Central memory CD8-positive, alpha-beta T cell (primary cell): Measurements from ENCODE around the gene SLC17A5.
A peak's percentile ranks its signal among the peaks of the same experiment; 100 is the strongest.
"Not testable (repeated sequence)": the region's sequence is repeated elsewhere in the genome, so short reads cannot be mapped to it uniquely, and the experiment has no call there.

Experiments
- ATAC-seq: fragments of 150-1000 bp; cut with Tn5 transposase; replicated peaks from 2 replicates; pipeline ENCODE4 v1.10.0; 2022; ENCODE audit warnings: mild to moderate bottlenecking, moderate FRiP score, moderate number of reproducible peaks; ENCODE audit not compliant: poor library complexity, severe bottlenecking; ENCODE audit errors: extremely low read depth
- DNase-seq, 2 donors: peaks; one replicate each; pipeline ENCODE4 v3.0.0; 2021; ENCODE audit warnings: low spot score in 2 of 2
- H3K27ac Mint-ChIP-seq: one replicate; pipeline ENCODE4 v1.8.0; 2022; ENCODE audit warnings: low read depth, mild to moderate bottlenecking, moderate library complexity, mixed read lengths
- H3K27me3 Mint-ChIP-seq: one replicate; pipeline ENCODE4 v1.8.0; 2022; ENCODE audit warnings: mixed read lengths
- H3K36me3 Mint-ChIP-seq: one replicate; pipeline ENCODE4 v1.8.0; 2022; ENCODE audit warnings: mild to moderate bottlenecking, moderate library complexity, mixed read lengths; ENCODE audit not compliant: insufficient read depth
- H3K4me1 Mint-ChIP-seq: one replicate; pipeline ENCODE4 v1.8.0; 2022; ENCODE audit warnings: mixed read lengths
- H3K4me3 Mint-ChIP-seq: one replicate; pipeline ENCODE4 v1.8.0; 2022; ENCODE audit warnings: mild to moderate bottlenecking, moderate library complexity, mixed read lengths
- H3K9me3 Mint-ChIP-seq: one replicate; pipeline ENCODE4 v1.8.0; 2022; ENCODE audit warnings: mixed read lengths

Gene SLC17A5

DNA sequence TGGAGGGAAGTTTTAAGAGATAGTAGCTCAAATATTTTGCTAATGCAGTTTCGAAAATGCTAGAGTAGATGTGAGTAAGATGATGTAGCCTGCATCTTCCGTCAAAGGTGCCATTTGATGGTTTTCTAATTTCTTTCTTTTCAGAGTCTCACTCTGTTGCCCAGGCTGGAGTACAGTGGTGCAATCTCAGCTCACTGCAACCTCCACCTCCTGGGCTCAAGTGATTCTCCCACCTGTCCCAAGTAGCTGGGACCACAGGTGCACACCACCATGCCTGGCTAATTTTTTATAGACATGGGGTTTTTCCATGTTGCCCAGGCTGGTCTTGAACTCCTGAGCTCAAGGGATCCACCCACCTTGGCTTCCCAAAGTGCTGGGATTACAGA lies 87.3 kb downstream of the SLC17A5 start:
- not testable (repeated sequence) for H3K27me3 Mint-ChIP-seq, DNase-seq, ATAC-seq, H3K27ac Mint-ChIP-seq, H3K4me3 Mint-ChIP-seq, H3K9me3 Mint-ChIP-seq, H3K36me3 Mint-ChIP-seq, H3K4me1 Mint-ChIP-seq

DNA sequence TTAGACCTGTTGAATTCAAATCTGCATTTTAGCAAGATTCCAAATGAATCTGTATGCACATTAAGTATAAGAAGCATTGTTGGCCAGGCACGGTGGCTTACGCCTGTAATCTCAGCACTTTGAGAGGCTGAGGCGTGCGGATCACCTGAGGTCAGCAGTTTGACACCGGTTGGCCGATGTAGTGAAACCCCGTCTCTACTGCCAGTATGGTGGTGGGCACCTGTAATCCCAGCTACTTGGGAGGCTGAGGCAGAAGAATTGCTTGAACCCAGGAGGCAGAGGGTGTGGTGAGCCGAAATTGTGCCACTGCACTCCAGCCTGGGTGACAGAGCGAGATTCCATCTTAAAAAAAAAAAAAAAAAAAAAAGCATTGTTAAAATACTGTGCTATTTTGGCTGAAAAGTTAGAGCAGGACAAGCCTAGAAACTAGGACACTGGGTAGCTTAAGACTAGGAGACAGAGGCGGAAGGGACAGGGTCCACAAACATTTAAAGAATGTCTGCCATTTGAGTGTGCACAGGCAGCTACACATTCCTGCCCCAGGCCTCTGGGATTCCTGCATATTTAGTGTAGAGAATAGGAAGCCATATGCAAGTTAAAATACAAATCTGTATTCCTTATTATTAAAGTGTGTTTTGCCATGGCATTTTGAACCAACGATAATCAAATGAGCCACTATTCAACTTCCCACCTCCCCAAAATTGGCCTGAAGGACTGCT lies 87.9 kb downstream of the SLC17A5 start:
- ATAC-seq (no peak), DNase-seq (no peak)
- Mint-ChIP-seq H3K36me3 (peaks cover 2% of the 10 kb centered on the region), H3K27ac (no peak overlapping the region), H3K27me3 (no peaks in the 10 kb centered on the region), H3K9me3 (no peaks in the 10 kb centered on the region), H3K4me1 (no peaks in the 10 kb centered on the region), H3K4me3 (no peak overlapping the region)

GRCh38 chr6:73564578-73565345 lies 89.0 kb downstream of the SLC17A5 start:
- no peaks in the 10 kb centered on the region for H3K4me1 Mint-ChIP-seq
- no peak overlapping the region for H3K4me3 Mint-ChIP-seq
- H3K9me3 Mint-ChIP-seq = no peaks in the 10 kb centered on the region
- DNase-seq (no peak), ATAC-seq (no peak)
- no peaks in the 10 kb centered on the region for H3K27me3 Mint-ChIP-seq
- no peak overlapping the region for H3K27ac Mint-ChIP-seq
- H3K36me3 Mint-ChIP-seq = peaks cover 2% of the 10 kb centered on the region

- H3K4me3 Mint-ChIP-seq = no peak overlapping the region
- DNase-seq (no peak), ATAC-seq (no peak)
- H3K27me3 Mint-ChIP-seq = no peaks in the 10 kb centered on the region
- no peaks in the 10 kb centered on the region for H3K4me1 Mint-ChIP-seq
- H3K27ac Mint-ChIP-seq = no peak overlapping the region
- H3K36me3 Mint-ChIP-seq = peaks cover 2% of the 10 kb centered on the region
- H3K9me3 Mint-ChIP-seq = no peaks in the 10 kb centered on the region
Measured at GRCh38 chr6:73562558-73562957, 91.2 kb downstream of the SLC17A5 start.

GRCh38 chr6:73560853-73561407 lies 92.9 kb downstream of the SLC17A5 start:
- H3K9me3 Mint-ChIP-seq = no peaks in the 10 kb centered on the region
- H3K27me3 Mint-ChIP-seq = no peaks in the 10 kb centered on the region
- DNase-seq (no peak), ATAC-seq (no peak)
- no peaks in the 10 kb centered on the region for H3K36me3 Mint-ChIP-seq
- H3K4me1 Mint-ChIP-seq = no peaks in the 10 kb centered on the region
- H3K27ac Mint-ChIP-seq = no peak overlapping the region
- H3K4me3 Mint-ChIP-seq = no peak overlapping the region

GRCh38 chr6:73560182-73560732 lies 93.5 kb downstream of the SLC17A5 start:
- no peak for ATAC-seq
- H3K27ac Mint-ChIP-seq = no peak overlapping the region
- no peak for DNase-seq
- H3K4me3 Mint-ChIP-seq = no peak overlapping the region
- H3K36me3 Mint-ChIP-seq = no peaks in the 10 kb centered on the region
- no peaks in the 10 kb centered on the region for H3K27me3 Mint-ChIP-seq
- H3K9me3 Mint-ChIP-seq = no peaks in the 10 kb centered on the region
- H3K4me1 Mint-ChIP-seq = no peaks in the 10 kb centered on the region

DNA sequence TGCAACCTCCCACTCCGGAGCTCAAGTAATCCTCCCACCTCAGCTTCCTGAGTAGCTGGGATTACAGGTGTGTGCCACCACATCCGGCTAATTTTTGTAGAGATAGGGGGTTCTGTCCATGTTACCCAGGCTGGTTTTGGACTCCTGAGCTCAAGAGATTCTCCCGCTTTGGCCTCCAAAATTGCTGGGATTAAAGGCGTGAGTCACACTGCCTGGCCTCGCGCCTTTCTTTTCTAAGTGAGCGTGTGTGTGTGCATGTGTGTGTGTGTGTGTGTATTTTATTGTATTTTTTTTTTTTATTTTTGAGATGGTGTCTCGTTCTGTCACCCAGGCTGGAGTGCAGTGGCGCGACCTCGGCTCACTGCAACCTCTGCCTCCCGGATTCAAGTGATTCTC lies 94.4 kb downstream of the SLC17A5 start:
- not testable (repeated sequence) for DNase-seq, H3K27ac Mint-ChIP-seq, ATAC-seq, H3K9me3 Mint-ChIP-seq, H3K4me1 Mint-ChIP-seq, H3K36me3 Mint-ChIP-seq, H3K27me3 Mint-ChIP-seq, H3K4me3 Mint-ChIP-seq

DNA sequence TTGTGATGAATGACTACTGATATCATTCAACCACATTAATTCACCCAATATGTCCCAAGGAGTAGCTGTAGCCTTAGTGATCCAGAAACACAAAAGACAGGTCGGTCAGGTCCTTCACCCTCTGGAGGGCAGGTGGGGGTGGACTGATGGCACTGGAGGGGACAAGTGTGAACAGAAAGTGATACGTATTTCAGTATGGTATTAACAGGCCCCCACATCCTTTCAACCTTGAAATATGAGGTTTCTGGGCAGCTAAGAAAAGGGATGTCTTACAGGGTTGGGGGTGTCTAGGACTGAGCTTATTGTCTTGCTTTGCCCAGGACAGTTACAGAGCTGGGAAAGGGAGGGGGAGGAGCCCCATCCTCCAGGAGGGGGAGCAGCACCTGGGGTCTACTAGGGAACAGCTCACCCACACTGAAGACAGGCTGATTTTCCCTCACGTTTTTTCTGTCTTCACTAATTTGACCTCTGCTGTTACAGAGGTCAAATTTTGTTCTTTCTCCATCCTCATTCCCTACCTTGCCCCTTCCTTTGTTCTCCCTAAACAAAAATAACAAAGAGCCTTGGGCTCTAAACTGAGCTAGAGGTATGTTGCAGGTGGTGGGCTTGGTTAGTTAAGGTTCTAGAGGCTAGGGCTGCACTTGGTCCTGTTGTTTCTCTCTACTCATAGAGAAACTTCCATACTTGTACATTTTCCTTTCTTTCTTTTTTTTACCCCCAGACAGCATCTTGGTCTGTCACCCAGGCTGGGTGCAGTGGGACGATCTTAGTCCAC lies 95.0 kb downstream of the SLC17A5 start:
- DNase-seq = no peak
- Mint-ChIP-seq H3K27ac (peak overlapping the region; percentile 22), H3K27me3 (no peaks in the 10 kb centered on the region)

GRCh38 chr6:73556836-73557235 lies 97.0 kb downstream of the SLC17A5 start:
- H3K27ac Mint-ChIP-seq = no peak overlapping the region

More for the DNA sequence above, 95.0 kb downstream of the SLC17A5 start:
- H3K9me3 Mint-ChIP-seq = no peaks in the 10 kb centered on the region
- no peaks in the 10 kb centered on the region for H3K36me3 Mint-ChIP-seq
- no peak for ATAC-seq
- H3K4me1 Mint-ChIP-seq = no peaks in the 10 kb centered on the region
- no peak overlapping the region for H3K4me3 Mint-ChIP-seq

GRCh38 chr6:73555380-73555949 lies 98.3 kb downstream of the SLC17A5 start:
- H3K27me3 Mint-ChIP-seq, H3K9me3 Mint-ChIP-seq, H3K4me3 Mint-ChIP-seq, H3K36me3 Mint-ChIP-seq, H3K27ac Mint-ChIP-seq, H3K4me1 Mint-ChIP-seq, DNase-seq, ATAC-seq: not testable (repeated sequence)

More at GRCh38 chr6:73556836-73557235, 97.0 kb downstream of the SLC17A5 start:
- no peaks in the 10 kb centered on the region for H3K27me3 Mint-ChIP-seq
- ATAC-seq = no peak
- no peaks in the 10 kb centered on the region for H3K4me1 Mint-ChIP-seq
- H3K36me3 Mint-ChIP-seq = no peaks in the 10 kb centered on the region
- H3K9me3 Mint-ChIP-seq = no peaks in the 10 kb centered on the region
- no peak overlapping the region for H3K4me3 Mint-ChIP-seq
- DNase-seq = no peak

DNA sequence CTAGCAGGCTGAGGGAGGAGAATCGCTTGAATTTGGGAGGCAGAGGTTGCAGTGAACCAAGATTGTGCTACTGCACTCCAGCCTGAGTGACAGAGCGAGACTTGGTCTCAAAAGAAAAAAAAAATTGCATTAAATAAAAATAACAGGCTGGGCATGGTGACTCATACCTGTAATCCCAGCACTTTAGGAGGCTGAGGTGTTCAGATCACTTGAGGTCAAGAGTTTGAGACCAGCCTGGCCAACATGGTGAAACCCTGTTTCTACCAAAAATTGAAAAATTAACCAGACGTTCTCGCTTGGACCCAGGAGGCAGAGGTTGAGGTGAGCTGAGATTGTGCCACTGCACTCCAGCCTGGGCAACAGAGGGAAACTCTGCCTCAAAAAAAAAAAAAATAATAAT lies 102.7 kb downstream of the SLC17A5 start:
- H3K36me3 Mint-ChIP-seq, H3K9me3 Mint-ChIP-seq, ATAC-seq, H3K4me1 Mint-ChIP-seq, H3K27ac Mint-ChIP-seq, H3K4me3 Mint-ChIP-seq, DNase-seq, H3K27me3 Mint-ChIP-seq: not testable (repeated sequence)
